ENCODE data around the gene UBALD1.

GRCh38 chr16:4617880-4618279 is 3.2 kb upstream of the UBALD1 start:
- TF ChIP-seq, protein P1, sequence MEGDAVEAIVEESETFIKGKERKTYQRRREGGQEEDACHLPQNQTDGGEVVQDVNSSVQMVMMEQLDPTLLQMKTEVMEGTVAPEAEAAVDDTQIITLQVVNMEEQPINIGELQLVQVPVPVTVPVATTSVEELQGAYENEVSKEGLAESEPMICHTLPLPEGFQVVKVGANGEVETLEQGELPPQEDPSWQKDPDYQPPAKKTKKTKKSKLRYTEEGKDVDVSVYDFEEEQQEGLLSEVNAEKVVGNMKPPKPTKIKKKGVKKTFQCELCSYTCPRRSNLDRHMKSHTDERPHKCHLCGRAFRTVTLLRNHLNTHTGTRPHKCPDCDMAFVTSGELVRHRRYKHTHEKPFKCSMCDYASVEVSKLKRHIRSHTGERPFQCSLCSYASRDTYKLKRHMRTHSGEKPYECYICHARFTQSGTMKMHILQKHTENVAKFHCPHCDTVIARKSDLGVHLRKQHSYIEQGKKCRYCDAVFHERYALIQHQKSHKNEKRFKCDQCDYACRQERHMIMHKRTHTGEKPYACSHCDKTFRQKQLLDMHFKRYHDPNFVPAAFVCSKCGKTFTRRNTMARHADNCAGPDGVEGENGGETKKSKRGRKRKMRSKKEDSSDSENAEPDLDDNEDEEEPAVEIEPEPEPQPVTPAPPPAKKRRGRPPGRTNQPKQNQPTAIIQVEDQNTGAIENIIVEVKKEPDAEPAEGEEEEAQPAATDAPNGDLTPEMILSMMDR (IDR thresholded peaks at IDR 0.05; ENCODE audit: low read length) = no peak
- TF ChIP-seq EZH2phosphoT487 (IDR thresholded peaks at IDR 0.05; ENCODE audit: low read length) = no peak
